Fibroblast of skin of back (primary cell): ENCODE measurements around the gene TMEM101.
"Not testable (repeated sequence)": the region's sequence is repeated elsewhere in the genome, so short reads cannot be mapped to it uniquely, and the experiment has no call there.

Experiments
- DNase-seq: peaks from one replicate; pipeline ENCODE4 v3.0.0-alpha.2; 2013

Gene TMEM101

DNA sequence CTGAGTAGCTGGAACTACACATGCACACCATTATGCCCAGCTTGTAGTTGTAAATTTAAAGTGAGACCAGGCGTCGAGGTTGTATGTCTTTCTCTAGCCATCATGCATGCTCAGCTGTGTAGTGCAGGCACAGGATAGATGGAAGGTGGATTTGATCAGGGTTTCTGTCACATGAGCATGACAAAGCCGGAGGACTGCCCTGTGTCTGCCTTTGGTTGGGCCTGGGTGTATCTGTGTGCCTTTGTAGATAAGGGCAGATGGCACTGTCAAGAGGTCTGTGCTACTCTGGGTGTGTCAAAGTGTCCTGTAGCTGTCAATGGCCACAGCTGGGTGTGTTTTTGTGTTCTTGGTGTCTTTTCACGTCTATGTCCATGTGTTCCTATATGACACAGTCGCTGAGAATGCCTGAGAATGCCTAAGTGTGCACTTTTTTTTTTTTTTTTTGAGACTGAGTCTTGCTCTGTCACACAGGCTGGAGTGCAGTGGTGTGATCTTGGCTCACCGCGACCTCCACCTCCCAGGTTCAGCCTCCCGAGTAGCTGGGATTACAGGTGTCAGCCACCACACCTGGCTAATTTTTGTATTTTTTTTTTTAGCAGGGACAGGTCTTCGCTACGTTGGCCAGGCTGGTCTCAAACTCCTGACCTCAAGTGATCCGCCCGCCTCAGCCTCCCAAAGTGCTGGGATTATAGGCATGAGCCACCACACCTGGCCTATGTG lies 14.5 kb downstream of the TMEM101 start:
- peak; percentile 34 for DNase-seq

DNA sequence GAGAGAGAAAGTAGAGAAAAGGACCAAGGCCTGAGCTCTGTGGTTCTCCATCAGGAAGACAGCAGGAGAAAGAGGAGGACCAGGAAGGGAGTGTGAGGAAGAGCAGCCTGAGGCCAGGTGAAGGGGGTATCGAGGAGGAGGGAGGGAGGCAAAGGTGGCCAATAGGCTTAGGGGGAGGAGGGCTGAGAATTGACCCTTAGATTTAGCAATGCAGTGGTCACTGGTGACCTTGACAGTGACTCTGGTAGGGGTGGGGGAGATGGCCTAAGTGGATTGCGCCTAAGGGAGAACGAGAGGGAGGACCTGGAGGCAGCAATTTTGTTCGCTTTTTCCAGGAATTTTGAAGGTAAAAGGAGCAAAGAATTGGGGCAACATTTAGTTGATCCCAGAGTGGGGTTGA lies 15.7 kb downstream of the TMEM101 start:
- no peak for DNase-seq

DNA sequence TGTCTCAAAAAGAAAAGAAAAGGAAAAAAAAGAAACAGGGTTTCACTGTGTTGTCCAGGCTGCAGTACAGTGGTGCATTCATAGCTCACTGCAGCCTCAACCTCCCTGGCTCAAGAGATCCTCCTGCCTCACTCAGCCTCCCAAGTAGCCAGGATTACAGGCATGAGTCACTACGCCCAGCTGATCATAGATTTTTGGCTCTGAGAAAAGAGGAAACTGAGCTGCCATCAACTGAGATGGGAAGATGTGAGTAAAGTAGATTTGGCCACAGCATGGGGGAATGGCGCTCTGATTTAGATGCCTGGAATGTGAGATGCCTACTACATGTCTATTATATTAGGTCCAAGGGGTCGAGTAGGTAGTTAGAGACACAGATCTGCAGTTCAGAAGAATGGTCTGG lies 16.2 kb downstream of the TMEM101 start:
- peak; percentile 77 for DNase-seq

DNA sequence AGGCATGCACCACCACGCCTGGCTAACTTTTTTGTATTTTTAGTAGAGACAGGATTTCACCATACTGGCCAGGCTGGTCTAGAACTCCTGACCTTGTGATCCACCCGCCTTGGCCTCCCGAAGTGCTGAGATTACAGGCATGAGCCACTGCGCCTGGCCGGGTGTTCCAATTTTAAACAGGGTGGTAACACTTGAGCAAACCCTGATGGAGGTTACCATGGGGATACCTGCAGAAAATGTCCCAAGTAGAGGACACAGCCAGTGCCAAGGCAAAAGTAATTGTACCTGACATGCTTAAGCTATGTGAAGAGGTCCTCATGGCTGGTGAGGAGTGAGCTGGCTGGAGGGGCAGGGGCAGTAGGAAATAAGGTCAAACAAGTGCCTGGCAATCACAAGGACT lies 17.6 kb downstream of the TMEM101 start:
- not testable (repeated sequence) for DNase-seq

DNA sequence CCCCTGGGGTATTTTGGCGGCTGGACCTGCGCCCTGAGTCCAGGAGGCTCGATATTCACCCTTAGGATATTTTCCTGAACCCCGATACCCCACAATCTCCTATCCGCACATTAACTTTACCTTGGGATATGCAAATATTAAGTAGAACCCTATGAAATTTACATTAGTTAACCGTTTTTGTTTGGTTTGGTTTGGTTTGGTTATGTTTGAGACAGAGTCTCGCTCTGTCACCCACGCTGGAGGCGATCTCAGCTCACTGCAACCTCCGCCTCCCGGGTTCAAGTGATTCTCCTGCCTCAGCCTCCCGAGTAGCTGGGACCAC lies 19.7 kb downstream of the TMEM101 start:
- DNase-seq = no peak

DNA sequence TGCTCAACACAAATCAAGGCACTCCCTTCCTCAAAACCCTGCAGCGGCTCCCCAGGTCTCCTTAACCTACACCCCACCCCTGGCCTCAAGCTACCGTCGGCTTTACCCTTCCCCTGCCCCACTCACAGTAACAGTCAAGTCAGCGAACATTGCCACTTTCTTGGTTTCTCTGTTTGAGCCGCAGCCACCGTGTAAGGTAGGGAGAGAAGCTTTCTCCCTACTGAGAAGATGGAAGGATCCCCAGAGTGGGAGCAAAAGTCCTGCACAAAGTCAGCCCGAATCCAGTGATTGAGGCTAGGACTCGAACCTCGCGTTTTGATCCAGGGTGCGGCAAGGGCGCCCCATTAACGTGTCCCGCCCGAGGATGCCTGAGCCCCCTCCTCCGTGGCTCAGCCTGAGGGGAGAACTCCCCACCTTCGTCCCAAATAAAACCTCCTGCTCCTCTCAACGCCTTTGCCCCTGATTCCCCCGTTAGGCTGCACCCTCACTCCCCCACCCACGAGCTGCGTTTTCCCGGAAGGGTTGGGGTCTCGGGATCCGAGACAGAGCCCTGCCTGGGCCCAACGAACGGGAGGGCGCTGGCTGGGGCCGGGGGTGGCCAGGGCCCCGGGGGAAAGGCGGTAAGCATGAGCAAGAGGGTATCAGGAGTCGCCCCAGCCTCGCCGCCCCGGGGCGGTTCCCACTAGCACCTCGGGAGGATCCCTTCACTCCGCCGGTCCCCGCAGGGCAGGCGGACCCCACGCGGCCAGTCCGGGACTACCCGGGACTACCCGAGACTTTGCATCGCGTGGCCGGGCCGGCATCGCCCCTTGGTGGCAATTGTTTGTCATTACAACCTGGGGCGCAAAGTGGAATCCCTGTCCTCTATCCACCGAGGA lies 20.3 kb downstream of the TMEM101 start:
- peak; percentile 60 for DNase-seq

DNA sequence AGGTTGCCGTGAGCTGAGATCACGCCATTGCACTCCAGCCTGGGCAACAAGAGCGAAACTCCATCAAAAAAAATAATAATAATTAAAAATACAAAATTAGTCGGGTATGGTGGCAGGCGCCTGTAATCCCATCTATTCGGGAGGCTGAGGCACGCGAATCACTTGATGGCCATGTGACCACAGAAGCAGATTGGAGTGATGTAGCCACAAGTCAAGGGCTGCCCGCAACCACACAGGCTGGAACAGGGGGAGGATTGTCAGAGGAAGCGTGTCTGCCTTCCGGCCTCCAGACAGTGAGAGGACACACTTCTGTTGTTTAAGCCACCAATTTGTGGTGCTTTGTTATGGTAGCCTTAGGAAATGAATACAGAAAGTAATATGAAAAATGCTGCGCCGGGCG lies 22.1 kb downstream of the TMEM101 start:
- DNase-seq = no peak

DNA sequence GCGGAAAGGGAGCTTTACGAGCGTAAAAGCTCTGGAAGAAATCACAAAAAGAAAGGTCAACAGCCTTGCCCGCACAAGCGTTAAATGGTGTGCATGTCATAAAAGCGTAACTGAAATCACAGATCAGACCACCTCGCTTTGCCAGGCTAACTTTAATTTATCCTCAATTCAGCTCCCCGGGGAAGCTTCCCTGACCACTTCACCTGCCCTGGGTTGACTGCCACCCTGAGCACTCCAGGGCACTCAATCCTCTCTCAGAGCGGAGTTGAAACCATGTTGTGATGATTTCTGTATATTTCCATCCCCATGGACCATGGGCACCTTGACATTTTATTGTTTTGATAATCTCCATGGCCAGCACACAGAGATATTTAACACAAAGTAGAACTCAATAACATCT lies 26.5 kb downstream of the TMEM101 start:
- DNase-seq = no peak

DNA sequence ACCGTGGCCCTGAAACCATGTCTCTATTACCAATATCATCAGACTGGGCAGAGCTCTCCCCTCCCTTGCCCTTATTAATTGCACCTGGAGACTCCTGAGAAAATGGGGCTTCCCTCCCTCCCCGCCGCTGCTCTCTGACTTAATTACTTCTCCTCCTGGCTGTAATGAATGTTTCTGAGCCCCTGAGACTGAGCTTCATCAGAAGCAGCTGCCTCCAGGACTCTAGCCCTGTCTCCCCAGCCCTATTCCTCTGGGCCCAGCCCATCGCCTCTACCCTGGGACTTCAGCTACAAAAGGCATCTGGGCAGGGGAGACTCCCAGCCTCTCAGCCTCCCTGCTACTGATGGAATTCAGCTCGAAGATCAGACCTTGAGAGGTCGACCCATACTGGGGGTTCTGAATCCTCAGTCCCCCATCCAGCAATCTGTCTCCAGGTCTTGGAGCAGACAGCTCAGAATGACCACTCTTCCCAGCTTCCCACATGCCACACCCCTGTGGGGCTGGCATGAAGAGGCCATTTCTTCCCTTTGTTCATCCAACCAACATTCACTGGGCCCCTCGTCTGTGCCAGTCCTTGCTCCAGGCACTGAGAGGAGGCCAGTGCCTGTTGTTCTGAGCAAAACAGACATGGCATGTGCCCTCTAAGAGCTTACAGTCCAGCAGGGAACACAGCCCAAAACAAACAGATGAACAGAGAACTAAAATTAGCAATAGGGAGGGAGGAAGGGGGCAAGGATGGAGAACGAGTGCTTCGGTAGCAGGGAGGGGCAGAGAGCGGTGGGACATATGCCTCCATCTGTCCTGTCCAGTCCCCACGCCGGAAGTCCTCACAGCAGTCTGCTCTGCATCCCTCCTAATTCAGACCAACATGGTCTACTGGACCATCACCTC lies 27.4 kb downstream of the TMEM101 start:
- no peak for DNase-seq

DNA sequence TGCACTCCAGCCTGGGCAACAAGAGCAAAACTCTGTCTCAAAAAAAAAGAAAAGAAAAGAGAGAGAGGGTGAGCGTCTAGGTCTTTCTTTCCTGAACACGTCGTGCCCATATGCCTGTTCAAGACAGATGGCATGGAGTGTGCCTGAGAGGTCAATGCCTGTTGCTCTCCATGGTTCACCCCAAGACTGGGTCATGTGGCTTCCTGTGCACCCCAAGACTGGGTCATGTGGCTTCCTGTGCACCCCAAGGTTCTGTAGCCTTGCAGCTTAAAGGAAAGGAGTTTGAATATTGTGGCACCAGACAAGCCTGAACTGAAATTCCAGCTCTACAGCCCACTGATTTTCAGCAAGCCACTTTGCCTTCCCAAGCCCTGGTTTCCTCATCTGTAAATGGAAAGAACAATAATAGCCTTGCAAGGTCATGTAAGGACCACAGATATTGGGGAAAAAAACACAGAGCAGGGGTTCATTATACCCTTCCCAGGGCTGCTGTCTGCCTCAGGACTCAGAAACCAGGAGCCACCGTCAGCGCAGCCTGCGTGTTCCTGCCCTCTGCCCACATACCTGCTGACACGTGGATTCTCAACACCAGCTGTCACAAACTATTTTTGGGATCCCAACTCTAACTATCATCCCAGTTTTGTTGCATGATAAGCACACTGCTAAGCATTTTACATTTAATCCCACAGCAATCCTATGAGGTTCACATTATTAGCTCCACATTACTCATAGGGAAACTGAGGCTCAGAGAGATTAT lies 28.4 kb downstream of the TMEM101 start:
- no peak for DNase-seq

DNA sequence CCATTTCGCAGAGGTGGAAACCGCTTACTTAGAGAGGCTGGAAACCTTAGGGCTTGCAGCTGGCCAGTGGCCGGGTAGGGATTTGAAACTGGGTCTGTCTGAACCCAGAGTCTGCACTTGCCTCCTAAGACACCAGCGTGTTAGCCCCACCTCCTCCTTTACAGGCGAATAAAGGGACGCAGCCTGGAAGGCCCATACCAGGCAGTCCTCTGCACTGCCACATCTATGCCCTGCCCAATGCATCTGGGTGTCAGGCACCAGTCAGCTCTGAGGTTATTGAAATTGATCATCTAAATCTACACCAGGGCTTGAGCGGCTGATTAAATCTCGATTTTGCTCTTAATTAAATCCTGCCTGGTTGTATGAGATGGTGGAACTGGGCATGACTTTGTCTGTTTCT lies 30.2 kb downstream of the TMEM101 start:
- no peak for DNase-seq

DNA sequence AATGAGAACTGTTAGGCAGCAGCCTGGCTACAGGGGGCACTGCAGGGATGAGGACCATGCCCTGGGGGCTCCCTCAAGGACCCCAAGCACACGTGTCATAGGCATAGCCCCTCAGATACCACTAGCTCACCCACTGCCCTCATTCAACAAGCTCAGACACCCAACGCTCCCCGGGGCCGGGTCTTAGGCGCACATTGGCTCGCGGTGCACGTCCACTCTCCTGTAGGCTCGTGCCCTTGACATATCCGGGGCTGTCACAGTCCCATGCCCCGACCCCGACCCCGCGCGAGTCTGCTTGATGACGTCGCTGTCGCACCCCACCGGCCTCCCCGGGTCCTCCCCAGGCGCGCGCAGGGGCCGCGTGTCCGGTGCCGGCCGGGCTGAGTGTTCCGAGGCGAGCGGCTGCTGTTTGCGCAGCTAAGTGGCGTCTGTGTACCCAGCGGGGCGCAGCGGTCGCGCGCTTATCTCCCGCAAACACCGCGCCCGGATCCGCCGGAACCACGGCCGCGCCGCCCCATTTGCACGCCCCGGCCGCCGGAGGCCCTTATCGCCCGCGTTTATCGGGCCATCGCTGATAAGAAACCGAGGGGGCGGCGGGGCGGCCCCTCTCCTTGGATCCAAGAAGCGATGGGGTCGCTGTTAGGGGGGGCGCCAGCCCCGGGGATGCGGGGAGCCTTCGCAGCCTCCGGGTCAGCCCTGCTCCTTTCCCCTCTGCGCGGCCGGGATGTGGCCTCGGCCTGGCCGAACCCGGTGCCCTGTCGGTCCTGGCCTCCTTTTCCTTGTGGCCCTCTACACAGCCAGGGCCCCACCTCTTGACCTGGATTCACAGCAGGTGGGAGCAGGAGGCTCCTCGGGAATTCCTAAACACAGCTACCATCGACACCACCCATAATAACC lies 31.0 kb downstream of the TMEM101 start:
- DNase-seq = no peak

DNA sequence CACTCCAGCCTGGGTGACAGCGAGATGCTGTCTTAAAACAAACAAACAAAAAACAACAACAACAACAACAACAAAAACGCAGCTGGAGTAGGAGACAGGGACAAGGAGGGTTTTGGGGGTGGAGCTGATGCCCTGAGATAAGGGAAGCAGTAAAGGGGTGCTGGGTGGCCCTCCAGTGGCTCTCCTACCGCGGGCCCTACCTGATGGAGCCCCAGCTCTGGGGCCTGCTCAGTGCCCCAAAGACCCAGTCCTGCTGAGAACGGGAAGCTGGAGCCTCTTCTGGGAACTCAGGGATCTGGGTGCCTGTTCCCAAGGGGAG lies 31.6 kb downstream of the TMEM101 start:
- no peak for DNase-seq

DNA sequence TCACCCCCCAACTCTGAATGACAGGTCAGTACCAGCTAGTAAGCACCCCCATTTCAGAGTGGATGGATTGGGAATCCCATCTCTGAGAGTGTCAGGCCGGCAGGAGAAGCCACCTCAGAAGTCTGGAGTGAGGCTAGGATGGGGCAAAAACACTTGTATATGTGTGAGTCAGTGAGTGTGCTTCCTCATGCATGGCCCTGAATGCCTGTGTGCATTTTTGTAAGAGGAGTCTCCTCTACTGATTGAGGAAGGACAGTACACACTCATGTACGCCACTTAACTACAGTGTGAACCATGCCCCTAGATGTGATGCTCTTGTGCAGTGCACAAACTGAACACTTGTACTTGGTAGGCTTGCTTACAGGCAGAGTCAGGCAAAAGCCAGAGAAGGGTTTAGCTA lies 32.6 kb downstream of the TMEM101 start:
- no peak for DNase-seq

DNA sequence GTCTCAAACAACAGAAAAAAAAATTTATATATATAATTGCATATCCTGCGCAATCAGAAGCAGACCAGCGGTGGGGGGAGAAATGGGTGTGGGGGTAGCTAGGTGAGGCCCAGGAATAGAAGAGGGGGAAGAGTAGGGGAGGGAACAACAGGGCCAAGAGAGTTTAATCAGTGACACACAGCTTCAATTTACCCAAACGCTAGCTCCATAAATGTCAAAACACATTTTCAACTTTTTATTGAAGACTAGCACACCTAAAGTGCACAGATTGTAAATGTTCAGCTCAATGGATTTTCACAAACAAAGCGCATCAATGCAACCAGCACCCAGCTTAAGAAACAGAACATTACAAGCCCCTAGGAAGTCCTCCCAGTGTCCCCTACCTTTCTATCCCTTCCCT lies 35.1 kb downstream of the TMEM101 start:
- DNase-seq = no peak

DNA sequence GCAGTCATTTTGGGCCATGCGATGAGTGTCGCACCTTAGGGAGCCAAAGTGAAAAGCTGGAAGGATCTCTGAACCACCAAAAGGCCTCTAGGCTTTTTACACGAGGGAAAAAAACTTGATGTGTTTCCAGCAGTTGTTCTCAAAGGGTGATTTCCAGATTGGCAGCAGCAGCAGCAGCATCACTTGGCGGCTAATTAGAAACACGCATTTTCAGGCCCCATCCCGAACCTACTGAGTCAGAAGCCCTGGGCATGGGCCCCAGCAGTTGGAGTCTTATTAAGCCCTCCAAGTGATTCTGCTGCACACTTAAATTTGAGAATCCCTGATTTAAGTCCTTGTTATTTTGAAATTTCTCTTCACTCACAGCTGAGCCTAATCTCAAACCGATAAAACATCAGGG lies 35.8 kb downstream of the TMEM101 start:
- DNase-seq = no peak

DNA sequence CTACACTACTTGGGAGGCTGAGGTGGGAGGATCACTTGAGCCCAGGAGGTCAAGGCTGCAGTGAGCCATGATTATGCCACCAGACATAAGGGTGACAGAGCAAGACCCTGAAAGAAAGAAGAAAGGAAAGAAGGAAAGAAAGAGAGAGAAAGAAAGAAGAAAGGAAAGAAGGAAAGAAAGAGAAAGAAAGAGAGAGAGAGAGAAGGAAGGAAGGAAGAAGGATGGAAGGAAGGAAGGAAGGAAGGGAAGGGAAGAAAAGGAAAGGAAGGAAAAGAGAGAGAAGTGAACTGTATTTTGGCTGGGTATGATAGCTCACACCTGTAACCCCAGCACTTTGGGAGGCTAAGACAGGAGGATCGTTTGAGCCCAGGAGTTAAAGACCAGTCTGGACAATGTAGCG lies 36.7 kb downstream of the TMEM101 start:
- DNase-seq = no peak

DNA sequence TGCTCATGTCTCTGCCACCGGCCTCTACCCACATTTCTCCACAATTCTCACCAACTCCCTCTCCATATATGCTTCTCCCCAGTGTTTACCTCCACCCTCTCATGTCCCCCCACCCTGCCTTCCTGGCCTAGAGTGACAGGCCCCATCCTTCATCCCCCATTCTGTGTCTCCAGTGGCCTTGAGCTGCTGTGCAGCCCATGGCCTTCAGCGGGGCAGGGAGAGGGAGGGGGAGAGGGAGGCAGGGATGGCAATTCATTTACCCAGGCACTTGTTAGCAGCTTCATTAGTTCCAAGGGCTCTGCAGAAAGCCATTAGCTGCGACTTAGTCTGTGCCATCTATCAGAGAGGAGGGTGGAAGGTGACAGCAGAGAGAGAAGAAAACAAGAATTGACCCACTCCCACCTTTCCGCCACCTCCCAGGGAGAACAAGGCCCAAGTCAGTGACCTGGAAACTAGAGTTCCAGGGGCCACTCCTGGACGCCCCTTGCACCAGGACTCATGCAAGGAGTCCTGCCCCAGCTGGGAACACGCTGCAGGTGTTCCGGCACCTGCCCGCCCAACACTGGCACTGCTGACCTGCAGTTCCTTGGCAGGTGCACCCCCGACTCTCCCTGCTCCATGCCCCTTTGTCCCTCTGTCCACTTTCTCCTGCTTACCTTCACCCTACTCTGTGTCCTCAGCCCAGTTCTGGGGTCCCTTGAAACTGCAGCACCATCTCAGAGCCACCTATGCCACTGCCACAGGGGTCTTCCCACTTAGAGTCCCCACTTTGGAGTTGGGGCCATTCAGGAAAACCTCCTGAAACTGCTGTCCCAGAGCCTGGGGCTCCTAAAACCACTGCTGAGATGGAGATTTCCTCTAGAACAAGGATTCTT lies 37.6 kb downstream of the TMEM101 start:
- no peak for DNase-seq

DNA sequence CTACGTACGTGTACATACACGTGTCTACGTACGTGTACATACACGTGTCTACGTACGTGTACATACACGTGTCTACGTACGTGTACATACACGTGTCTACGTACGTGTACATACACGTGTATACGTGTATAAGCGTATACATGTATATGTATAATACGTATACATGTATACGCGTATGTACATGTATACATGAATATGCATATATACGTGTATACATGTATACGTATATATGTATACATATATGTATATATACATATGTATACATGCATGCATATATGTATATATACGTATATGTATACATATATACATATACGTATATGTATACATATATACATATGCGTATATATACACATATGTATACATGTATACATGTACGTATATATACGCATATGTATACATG lies 38.9 kb downstream of the TMEM101 start:
- no peak for DNase-seq
